ENCODE data around the gene ATP5IF1.
A peak's percentile ranks its signal among the peaks of the same experiment; 100 is the strongest.

ATP5IF1 gene

DNA sequence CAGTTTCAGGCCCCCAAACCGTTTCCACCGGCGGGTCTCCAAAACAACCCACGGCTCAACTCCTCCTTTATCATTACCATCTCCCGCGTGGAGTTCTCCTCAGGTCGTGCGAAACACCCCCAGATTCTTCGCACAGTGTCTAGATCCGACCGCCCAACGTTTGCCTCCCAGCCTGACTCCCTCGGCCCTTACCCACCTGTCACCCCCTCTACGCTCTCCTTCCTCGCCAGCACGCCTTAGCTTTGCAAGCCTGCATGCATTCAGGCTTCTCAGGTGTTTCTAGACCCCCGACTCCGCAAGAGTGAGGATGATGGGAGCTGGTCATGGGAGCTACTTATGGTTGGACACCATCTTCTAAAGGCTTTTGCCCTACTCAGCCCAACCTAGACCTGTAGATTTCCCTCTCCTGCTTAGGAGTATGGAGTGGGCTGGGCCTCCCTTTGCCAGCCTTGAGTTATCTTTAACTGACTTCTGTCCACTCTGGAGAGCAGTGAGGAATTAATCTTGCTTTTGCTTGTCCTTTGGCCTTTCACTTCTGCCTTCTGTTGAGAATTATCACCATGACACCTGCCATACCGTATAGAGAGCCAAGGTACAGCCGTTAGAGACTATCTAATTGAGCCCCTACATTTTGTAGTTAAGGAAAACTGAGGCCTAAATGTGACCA, 865 bp downstream of the ATP5IF1 start:
- DNase-seq (ENCODE audit: low read depth) = no peak

GRCh38 chr1:28239004-28239403, 3.1 kb downstream of the ATP5IF1 start:
- no peak for DNase-seq (ENCODE audit: low read depth)

- DNase-seq (ENCODE audit: low read depth) = no peak
Measured at GRCh38 chr1:28240024-28240423, 4.1 kb downstream of the ATP5IF1 start.

- DNase-seq (ENCODE audit: low read depth) = no peak
Measured at GRCh38 chr1:28241638-28242241, 5.8 kb downstream of the ATP5IF1 start.

DNA sequence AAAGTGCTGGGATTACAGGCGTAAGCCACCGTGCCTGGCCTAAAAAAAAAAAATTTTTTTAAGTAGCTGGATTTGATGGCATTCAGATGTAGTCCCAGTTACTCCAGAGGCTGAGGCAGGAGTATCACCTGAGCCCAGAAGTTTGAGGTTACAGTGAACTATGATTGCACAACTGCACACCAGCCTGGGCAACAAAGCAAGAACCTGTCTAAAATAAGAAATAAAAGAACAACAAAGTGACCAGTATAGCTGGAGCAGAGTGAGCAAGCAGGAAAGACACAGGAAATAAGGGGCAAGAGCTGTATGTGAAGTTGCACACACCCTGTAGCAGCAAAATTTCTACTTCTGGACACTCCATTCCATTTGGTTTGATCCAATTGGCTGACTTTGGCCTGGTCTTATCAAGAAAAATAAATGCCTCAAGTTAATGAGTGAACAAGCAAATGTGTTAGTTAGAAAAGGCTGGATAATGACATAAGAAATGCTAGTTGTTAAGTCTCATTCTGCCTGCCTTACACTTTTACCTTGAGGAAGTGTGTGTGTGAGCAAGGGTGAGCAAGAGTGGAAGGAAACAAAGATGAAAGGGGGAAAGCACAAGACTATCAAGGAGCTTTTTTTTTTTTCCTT, 7.9 kb downstream of the ATP5IF1 start:
- no peak for DNase-seq (ENCODE audit: low read depth)

DNA sequence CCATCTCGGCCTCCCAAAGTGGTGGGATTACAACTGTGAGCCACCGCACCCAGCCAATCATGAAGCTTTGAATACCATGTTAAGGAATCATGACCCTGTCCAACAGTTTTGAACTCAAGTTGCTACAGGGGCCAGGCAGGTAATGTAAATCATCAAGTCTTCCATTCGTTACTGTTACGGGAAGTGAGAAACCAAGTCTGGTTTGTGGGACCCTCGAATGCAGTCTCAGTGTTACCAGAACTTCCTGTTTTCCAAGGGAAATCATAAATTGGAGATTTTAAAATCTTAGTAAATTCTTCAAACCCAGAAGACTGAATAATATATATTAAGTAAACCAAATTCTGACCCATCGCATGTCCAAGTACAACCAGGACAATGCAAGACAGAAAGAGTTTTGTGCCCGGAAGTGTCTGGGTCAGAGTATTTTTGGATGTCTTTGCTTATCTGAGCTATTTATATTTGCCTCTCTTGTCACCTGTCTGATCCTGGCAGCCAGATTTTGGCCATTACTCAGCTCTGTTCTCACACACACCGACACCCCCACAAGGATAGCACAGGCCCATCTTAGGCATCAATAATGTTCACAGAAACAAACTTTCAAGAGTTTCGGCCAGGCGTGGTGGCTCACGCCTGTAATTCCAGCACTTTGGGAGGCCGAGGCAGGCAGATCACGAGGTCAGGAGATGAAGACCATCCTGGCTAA, 8.8 kb downstream of the ATP5IF1 start:
- no peak for DNase-seq (ENCODE audit: low read depth)

DNA sequence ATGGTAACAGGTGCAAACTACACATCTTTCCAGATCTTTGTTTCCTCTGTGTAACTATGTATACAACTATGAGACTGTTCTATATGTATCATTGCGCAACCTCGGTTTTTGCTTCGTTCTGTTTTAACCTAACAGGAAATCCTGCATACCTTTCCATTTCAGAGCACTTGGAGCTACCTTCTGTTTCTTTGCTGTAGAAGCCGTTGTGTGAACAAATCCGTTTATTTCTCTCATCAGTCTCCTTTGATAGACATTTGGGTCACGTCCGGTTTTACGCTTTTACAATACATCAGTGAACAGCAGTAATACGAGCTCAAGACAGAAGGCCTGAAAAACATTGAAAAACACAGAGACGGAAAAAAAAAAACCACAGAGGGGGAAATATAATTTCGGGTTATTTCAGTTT, 10.5 kb downstream of the ATP5IF1 start:
- DNase-seq (ENCODE audit: low read depth) = peak; percentile 42

DNA sequence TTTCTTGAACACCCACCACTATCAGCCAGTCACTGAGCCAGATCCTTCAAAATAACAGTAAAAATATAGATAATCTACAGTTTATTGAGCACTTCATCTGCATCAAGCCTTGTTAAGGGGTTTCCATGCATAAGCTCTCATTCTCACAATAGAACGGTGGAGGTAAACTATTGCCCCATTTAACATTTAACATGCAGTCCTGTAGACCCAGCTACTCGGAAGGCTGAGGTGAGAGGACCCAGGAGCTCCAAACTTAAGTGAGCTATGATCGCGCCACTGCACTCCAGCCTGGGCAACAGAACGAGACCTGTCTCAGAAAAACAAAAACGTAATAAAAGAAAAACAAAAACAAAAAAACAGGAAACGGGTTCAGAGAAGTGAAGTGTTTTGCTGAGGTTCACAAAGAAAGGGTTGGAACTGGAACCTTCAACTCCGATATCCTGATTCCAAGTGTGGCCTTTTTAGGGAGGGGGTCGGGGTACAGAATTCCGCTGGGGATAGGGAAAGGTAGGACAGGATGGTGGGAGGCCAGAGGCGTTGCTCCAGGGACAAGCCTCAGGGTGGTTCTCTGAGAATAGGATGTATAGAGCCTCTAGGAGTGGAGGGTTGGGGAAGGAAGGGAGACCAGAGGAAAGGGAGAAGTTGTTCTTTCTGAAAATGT, 11.8 kb downstream of the ATP5IF1 start:
- DNase-seq (ENCODE audit: low read depth) = no peak

DNA sequence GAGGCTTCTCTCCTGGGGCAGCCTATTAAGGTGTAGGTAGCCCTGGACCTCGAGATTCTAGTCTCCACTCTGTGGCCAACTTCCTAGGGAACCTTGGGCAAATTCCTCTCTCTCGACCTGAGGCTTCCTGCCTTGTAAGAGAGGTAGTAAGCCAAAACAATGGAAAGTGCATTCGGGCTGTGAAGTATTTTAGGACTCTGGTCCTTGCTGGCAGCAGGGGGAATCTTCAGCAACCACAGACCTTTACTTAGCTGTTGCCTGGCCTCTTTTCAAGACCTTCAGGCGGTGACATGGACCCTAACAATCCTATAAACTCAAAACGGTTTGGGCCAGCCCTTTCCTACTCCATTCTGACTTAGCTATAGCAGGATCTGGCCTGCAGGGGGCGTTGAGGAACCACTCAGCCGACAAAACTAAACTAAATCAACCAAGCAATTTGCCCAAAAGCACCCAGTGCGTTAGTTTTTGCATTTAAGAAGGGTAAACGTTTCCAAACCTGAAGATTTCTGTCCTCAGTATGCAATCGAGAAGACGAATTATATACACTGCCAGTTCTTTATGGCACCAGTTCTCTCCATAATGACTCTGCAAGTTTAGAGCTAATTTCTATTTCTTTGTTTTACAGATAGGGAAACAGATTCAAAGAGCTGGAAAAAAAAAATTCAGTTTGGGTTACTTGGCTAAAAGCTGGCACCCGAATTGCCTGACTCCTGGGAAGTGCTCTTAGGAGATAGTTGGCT, 12.5 kb downstream of the ATP5IF1 start:
- peak; percentile 69 for DNase-seq (ENCODE audit: low read depth)

DNA sequence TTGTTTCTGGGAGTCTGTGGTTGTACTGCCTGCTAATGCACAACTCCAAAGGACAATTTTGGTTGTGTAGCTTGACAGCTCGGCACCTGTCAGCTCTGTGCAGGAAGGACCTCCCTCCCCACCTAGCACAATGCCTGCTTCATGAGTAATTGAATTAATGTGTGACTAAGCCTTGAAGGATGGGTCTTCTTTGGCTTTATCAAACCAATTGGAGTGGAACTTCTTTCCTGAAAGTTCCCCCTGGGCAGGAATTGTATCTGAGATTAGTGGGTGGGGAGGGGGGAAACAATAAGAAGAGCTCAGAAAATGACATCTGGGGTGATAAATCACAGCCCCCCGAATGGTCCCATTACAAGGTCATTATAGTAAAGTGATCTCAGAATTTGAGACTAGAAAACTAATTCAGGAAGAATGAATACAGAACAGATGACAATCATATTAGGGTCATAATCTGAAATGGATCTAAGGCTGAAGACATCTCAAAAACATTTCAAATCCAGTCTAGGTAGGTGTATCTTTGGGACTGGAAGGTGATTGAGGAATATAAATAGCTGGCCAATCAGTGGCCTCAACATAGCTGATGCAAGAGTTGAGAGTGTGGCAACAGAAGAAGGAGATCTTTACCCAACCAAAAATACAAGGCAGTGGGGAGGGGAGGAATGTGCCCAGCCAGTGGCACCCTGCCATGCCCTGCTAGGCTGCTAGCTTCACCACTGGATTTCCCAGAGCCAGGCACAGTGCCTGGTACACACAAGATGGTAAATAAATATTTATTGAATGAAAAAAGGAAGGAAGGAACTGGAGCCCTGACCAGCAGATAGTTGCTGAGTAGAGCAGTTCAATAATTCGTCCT, 13.3 kb downstream of the ATP5IF1 start:
- no peak for DNase-seq (ENCODE audit: low read depth)

DNA sequence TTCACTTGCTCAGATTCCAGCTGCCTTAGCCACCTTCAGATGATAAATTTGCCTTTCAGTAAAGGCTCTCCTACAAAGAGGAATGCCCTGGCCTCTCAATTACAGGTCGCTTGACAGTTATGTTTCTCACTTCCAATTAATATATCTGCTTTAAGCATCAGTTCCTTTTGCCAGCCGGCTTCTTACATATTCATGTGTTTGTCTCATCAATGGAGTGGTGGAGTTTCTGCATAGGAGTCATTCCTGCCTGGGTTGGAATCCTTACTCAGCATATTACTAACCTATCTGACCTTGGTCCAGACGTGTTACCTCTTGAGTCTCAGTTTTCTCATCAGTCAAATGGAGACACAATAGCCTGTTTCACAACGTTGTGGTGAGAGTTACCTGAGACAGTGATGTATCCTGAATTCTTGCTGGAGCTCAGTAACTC, 14.0 kb downstream of the ATP5IF1 start:
- DNase-seq (ENCODE audit: low read depth) = no peak

DNA sequence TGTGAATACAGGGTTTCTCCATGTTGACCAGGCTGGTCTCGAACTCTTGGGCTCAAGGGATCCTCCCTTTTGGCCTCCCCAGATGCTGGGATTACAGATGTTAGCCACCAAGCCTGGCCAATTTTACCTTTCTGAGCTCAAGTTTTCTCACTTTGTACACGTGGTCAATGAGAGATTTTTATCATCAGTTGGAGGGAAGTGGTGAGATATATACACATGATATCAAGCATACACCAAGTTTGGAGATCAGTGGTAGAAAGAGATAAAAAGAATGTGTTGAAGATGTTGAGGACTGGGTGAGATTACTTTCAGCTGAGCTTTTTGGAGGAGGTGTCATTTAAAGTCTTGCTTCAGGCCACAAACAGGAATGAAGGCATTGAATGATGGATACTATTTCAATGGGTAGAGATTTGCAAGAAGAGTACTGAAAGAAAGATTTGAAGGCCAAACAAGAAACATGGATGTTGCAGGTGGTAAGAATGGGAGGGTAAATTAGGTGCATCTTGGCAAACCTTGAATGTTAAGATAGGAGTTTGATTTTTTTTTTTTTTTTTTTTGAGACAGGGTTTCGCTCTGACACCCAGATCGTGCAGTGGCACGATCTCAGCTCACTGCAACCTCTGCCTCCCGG, 20.4 kb downstream of the ATP5IF1 start:
- DNase-seq (ENCODE audit: low read depth) = no peak

GRCh38 chr1:28257736-28258135, 21.8 kb downstream of the ATP5IF1 start:
- DNase-seq (ENCODE audit: low read depth) = no peak

DNA sequence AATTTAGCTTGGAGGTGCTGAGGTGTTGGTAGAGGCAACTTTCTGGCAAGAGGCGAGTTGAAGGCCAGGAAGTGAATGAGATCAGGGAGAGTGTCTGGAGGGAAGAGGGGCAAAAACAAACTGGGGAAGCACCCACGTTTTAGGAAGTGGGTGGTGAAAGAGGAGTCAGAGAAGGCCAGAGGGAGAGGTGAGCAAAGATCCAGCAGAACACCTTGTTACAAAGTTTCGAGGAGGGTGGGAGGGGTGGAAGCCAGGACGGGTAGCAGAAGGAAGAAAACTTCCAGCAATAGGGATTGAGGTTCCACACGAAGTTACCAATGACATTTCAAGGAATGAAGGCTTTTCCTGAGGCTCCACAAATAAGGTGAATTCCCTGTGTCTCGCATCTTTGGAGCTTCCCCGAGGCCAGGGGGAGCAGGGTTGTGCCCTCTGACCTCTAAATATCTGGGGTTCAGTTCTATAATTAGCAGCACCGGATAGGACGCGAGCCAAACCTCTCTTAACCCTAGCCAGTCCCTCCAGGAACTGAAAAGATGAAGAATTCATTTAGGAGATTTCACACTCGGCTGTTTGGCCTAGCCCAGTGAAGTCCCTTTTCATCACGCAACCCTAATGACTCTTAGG, 22.8 kb downstream of the ATP5IF1 start:
- DNase-seq (ENCODE audit: low read depth) = no peak

GRCh38 chr1:28259252-28259933, 23.5 kb downstream of the ATP5IF1 start, which contains the start of gene SESN2:
TSS of gene SESN2 (plus strand) at chr1:28259518. CDS start at chr1:28259848, 330 bp downstream.
- peak; percentile 99 for DNase-seq (ENCODE audit: low read depth)

- no peak for DNase-seq (ENCODE audit: low read depth)
Measured at GRCh38 chr1:28259934-28260802, 24.2 kb downstream of the ATP5IF1 start.

DNA sequence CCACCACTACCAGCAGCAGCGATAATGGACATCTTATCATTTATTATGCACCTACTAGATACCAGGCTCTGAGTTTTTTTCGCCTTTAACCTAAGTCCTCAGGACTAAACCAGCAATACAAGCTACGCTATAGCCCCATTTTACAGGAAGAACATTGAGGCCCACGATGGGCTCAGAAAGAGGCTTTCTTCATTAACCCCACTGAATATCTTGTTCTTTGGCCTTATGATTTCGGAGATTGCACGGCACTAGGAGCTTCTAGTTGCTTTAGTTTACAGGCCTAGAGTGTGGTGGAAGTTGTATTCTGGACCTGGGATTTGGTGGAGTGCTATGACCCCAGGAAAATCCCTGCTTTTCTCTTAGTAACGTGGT, 24.9 kb downstream of the ATP5IF1 start:
- DNase-seq (ENCODE audit: low read depth) = no peak

GRCh38 chr1:28264897-28265296, 29.0 kb downstream of the ATP5IF1 start:
- DNase-seq (ENCODE audit: low read depth) = no peak

All from T follicular helper cell (primary cell).